ENCODE data around the gene ZSCAN1.

The ZSCAN1 gene

GRCh38 chr19:58063712-58064111 lies 29.9 kb downstream of the ZSCAN1 start:
- Histone ChIP-seq H3K27ac (no peak overlapping the region), H3K9me3 (peaks cover 94% of the 10 kb centered on the region), H4K20me1 (no peaks in the 10 kb centered on the region), H3K36me3 (peaks cover 84% of the 10 kb centered on the region), H3K4me3 (no peak overlapping the region), H3K4me1 (peaks cover 13% of the 10 kb centered on the region), H3K27me3 (no peaks in the 10 kb centered on the region), H3K9ac (no peak overlapping the region), H3K4me2 (no peak overlapping the region)
- TF ChIP-seq Cebpa-rat (IDR thresholded peaks at IDR 0.05) = no peak

GRCh38 chr19:58067240-58067912 lies 33.6 kb downstream of the ZSCAN1 start:
- peak overlapping the region; percentile 41 for H3K4me3 ChIP-seq
- H3K27ac ChIP-seq = no peak overlapping the region
- peaks cover 96% of the 10 kb centered on the region for H3K36me3 ChIP-seq
- H3K4me1 ChIP-seq = no peaks in the 10 kb centered on the region
- no peaks in the 10 kb centered on the region for H3K27me3 ChIP-seq
- peaks cover 100% of the 10 kb centered on the region for H3K9me3 ChIP-seq
- no peaks in the 10 kb centered on the region for H4K20me1 ChIP-seq
- TF ChIP-seq Cebpa-rat (IDR thresholded peaks at IDR 0.05) = no peak
- no peak overlapping the region for H3K4me2 ChIP-seq
- H3K9ac ChIP-seq = no peak overlapping the region

- H4K20me1 ChIP-seq = no peaks in the 10 kb centered on the region
- no peak for TF ChIP-seq Cebpa-rat (IDR thresholded peaks at IDR 0.05)
- no peak overlapping the region for H3K9ac ChIP-seq
- H3K27ac ChIP-seq = no peak overlapping the region
- H3K27me3 ChIP-seq = no peaks in the 10 kb centered on the region
- no peaks in the 10 kb centered on the region for H3K4me1 ChIP-seq
- H3K36me3 ChIP-seq = peaks cover 45% of the 10 kb centered on the region
- no peak overlapping the region for H3K4me3 ChIP-seq
- no peak overlapping the region for H3K4me2 ChIP-seq
- peaks cover 51% of the 10 kb centered on the region for H3K9me3 ChIP-seq
These were observed 46.0 kb downstream of the ZSCAN1 start for GRCh38 chr19:58079792-58080191.

- Histone ChIP-seq H3K27ac (no peak overlapping the region), H4K20me1 (no peaks in the 10 kb centered on the region), H3K4me1 (no peaks in the 10 kb centered on the region), H3K27me3 (no peaks in the 10 kb centered on the region), H3K9me3 (peaks cover 64% of the 10 kb centered on the region), H3K9ac (no peak overlapping the region), H3K4me3 (no peak overlapping the region), H3K36me3 (peaks cover 62% of the 10 kb centered on the region), H3K4me2 (no peak overlapping the region)
- TF ChIP-seq Cebpa-rat (IDR thresholded peaks at IDR 0.05) = no peak
These were observed 49.2 kb downstream of the ZSCAN1 start for GRCh38 chr19:58083021-58083420.

- Histone ChIP-seq H4K20me1 (no peaks in the 10 kb centered on the region), H3K4me3 (peak overlapping the region; percentile 19), H3K4me2 (no peak overlapping the region), H3K9me3 (peaks cover 79% of the 10 kb centered on the region), H3K9ac (no peak overlapping the region), H3K4me1 (no peaks in the 10 kb centered on the region), H3K36me3 (peaks cover 77% of the 10 kb centered on the region), H3K27me3 (no peaks in the 10 kb centered on the region), H3K27ac (no peak overlapping the region)
- no peak for TF ChIP-seq Cebpa-rat (IDR thresholded peaks at IDR 0.05)
These were observed 50.9 kb downstream of the ZSCAN1 start for GRCh38 chr19:58084596-58085347.

- H3K9me3 ChIP-seq = peaks cover 85% of the 10 kb centered on the region
- no peak for TF ChIP-seq Cebpa-rat (IDR thresholded peaks at IDR 0.05)
These were observed 51.6 kb downstream of the ZSCAN1 start for GRCh38 chr19:58085348-58085875.

GRCh38 chr19:58086825-58087710 lies 53.2 kb downstream of the ZSCAN1 start:
- peaks cover 94% of the 10 kb centered on the region for H3K36me3 ChIP-seq
- no peaks in the 10 kb centered on the region for H3K4me1 ChIP-seq
- H3K27me3 ChIP-seq = no peaks in the 10 kb centered on the region
- H3K27ac ChIP-seq = no peak overlapping the region
- no peak overlapping the region for H3K4me3 ChIP-seq
- no peak overlapping the region for H3K9ac ChIP-seq
- H3K4me2 ChIP-seq = no peak overlapping the region
- H3K9me3 ChIP-seq = peaks cover 95% of the 10 kb centered on the region
- no peaks in the 10 kb centered on the region for H4K20me1 ChIP-seq
- no peak for TF ChIP-seq Cebpa-rat (IDR thresholded peaks at IDR 0.05)

More at GRCh38 chr19:58085348-58085875, 51.6 kb downstream of the ZSCAN1 start:
- H3K4me2 ChIP-seq = no peak overlapping the region
- H3K4me1 ChIP-seq = no peaks in the 10 kb centered on the region
- H3K36me3 ChIP-seq = peaks cover 83% of the 10 kb centered on the region
- H3K27ac ChIP-seq = no peak overlapping the region
- no peaks in the 10 kb centered on the region for H4K20me1 ChIP-seq
- no peak overlapping the region for H3K9ac ChIP-seq
- no peaks in the 10 kb centered on the region for H3K27me3 ChIP-seq
- peak overlapping the region; percentile 19; the same call in 1 of the 2 replicates for H3K4me3 ChIP-seq

- peaks cover 92% of the 10 kb centered on the region for H3K36me3 ChIP-seq
- no peak overlapping the region for H3K9ac ChIP-seq
- no peak overlapping the region for H3K27ac ChIP-seq
- H3K4me1 ChIP-seq = no peaks in the 10 kb centered on the region
- H3K4me3 ChIP-seq = no peak overlapping the region
- H3K9me3 ChIP-seq = peaks cover 94% of the 10 kb centered on the region
- H3K4me2 ChIP-seq = no peak overlapping the region
- H4K20me1 ChIP-seq = no peaks in the 10 kb centered on the region
- TF ChIP-seq Cebpa-rat (IDR thresholded peaks at IDR 0.05) = no peak
- no peaks in the 10 kb centered on the region for H3K27me3 ChIP-seq
These were observed 54.8 kb downstream of the ZSCAN1 start for GRCh38 chr19:58088521-58089052.

GRCh38 chr19:58089846-58090245 lies 56.0 kb downstream of the ZSCAN1 start:
- H3K4me2 ChIP-seq = no peak overlapping the region
- H3K9me3 ChIP-seq = peaks cover 91% of the 10 kb centered on the region

More at GRCh38 chr19:58089846-58090245, 56.0 kb downstream of the ZSCAN1 start:
- Histone ChIP-seq H3K9ac (no peak overlapping the region), H3K4me1 (no peaks in the 10 kb centered on the region), H3K36me3 (peaks cover 91% of the 10 kb centered on the region), H3K27me3 (no peaks in the 10 kb centered on the region), H3K27ac (no peak overlapping the region), H4K20me1 (no peaks in the 10 kb centered on the region), H3K4me3 (no peak overlapping the region)
- no peak for TF ChIP-seq Cebpa-rat (IDR thresholded peaks at IDR 0.05)

Data from BLaER1 (cell line).